ENCODE measurements around the gene CDH15. TPM values are rescaled to one million over a fixed set of nuclear protein-coding genes. Genes with fewer than 3 reads are reported as not detected.

Gene CDH15
- total and polyA plus RNA-seq, 2 of the 13 experiments (the other 11 are each of a cell fraction or from before 2014, with no cell fraction given), result 0.74 to 2.2 TPM

DNA sequence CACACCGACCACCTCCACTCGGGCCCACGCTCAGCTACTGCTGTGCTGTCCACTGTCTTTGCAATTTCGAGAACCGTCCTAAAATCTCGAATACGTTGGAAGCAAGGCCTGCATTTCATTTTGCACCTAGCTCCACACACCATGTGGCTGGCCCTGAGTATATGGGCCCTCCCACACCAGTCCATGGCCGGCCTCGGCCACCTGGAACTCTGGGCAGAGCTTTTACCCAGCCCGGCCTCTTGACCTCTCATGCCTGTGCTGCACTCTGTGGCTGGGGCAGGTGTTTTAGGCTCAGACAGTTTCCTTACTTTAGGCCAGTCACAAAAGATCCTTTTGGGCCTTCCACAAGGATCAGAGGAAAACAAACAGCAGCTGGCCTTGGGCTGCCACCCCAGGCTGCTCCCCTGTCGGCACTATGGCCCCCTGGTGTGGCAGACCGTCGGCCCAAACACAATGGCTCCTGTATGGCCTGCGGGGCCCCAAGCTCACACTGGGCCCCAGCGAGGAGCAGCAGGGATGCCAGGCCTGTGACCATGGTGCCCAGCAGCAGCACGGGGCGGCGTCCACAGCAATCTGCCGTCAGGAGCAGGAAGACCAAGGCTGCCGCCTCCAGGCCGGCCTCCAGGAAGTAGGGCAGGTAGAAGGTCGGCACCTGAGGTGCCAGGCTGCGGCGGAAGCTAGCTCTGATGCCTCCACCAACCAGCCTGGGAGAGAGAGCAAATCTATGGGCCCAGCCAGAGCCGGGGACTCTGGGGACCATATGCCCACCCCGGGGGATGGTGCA lies 26.3 kb downstream of the CDH15 start (continued):
- TF ChIP-seq ZNF598 (CRISPR knock-in tag; IDR thresholded peaks at IDR 0.05; ENCODE audit: borderline replicate concordance), result no peak
- TF ChIP-seq, protein P1, sequence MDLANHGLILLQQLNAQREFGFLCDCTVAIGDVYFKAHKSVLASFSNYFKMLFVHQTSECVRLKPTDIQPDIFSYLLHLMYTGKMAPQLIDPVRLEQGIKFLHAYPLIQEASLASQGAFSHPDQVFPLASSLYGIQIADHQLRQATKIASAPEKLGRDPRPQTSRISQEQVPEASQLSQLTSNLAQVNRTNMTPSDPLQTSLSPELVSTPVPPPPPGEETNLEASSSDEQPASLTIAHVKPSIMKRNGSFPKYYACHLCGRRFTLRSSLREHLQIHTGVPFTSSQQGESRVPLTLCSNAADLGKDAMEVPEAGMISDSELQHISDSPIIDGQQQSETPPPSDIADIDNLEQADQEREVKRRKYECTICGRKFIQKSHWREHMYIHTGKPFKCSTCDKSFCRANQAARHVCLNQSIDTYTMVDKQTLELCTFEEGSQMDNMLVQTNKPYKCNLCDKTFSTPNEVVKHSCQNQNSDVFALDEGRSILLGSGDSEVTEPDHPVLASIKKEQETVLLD (CRISPR knock-in tag; IDR thresholded peaks at IDR 0.05; ENCODE audit: low read depth), result peak; percentile 80; the same call in 1 of the 2 replicates
- no peak for TF ChIP-seq ZNF282 (IDR thresholded peaks at IDR 0.05; ENCODE audit: partially characterized antibody)
- no peak for TF ChIP-seq ZNF224 (CRISPR knock-in tag; IDR thresholded peaks at IDR 0.05)
- no peak for TF ChIP-seq AKNA (CRISPR knock-in tag; IDR thresholded peaks at IDR 0.05; ENCODE audit: borderline replicate concordance)
- TF ChIP-seq, protein P2, sequence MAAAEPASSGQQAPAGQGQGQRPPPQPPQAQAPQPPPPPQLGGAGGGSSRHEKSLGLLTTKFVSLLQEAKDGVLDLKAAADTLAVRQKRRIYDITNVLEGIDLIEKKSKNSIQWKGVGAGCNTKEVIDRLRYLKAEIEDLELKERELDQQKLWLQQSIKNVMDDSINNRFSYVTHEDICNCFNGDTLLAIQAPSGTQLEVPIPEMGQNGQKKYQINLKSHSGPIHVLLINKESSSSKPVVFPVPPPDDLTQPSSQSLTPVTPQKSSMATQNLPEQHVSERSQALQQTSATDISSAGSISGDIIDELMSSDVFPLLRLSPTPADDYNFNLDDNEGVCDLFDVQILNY (CRISPR knock-in tag; conservative IDR thresholded peaks at IDR 0.05), result no peak
- TF ChIP-seq FOXP4 (CRISPR knock-in tag; IDR thresholded peaks at IDR 0.05), result peak; percentile 86
- TF ChIP-seq ZMYM4 (CRISPR knock-in tag; IDR thresholded peaks at IDR 0.05), result no peak; the same call in 1 of the 2 replicates
- no peak for TF ChIP-seq DNMT3B (CRISPR knock-in tag; conservative IDR thresholded peaks at IDR 0.05)
- TF ChIP-seq ZNF503 (CRISPR knock-in tag; IDR thresholded peaks at IDR 0.05), result peak; percentile 99
- peak; percentile 82 for TF ChIP-seq RBFOX2 (IDR thresholded peaks at IDR 0.05; ENCODE audit: low read depth, low read length)
- 0 out of 2 replicates have a peak, but pooled peaks have one; percentile 10 for TF ChIP-seq HOMEZ (CRISPR knock-in tag; IDR thresholded peaks at IDR 0.05; ENCODE audit: low read depth)
- peak; percentile 74; the same call in 1 of the 2 replicates for TF ChIP-seq ZNF747 (CRISPR knock-in tag; IDR thresholded peaks at IDR 0.05; ENCODE audit: borderline replicate concordance)
- TF ChIP-seq SMARCE1 (IDR thresholded peaks at IDR 0.05; ENCODE audit: borderline replicate concordance), result no peak
- 0 out of 2 replicates have a peak, but pooled peaks have one; percentile 12 for TF ChIP-seq GATA4 (IDR thresholded peaks at IDR 0.05; ENCODE audit: borderline replicate concordance, low read depth)
